DND-41 (cell line): ENCODE results near the gene NPDC1.
"Not testable (repeated sequence)": the region's sequence is repeated elsewhere in the genome, so short reads cannot be mapped to it uniquely, and the experiment has no call there.

ENCODE experiments used
- ATAC-seq: fragments of 200-7000 bp; cut with Tn5 transposase; 3 replicates; pipeline ENCODE4 v1.9.1; 2021; ENCODE audit warnings: low read depth; ENCODE audit not compliant: insufficient read depth
- DNase-seq: peaks from one replicate; pipeline ENCODE4 v3.0.0-alpha.2; 2020
- H2AFZ ChIP-seq: 2 replicates; pipeline ENCODE4 v1.6.0; 2012; ENCODE audit warnings: low read depth, low read length
- H3K27ac ChIP-seq: 2 replicates; pipeline ENCODE4 v1.5.1; 2012; ENCODE audit warnings: low read length, inconsistent platforms
- H3K27me3 ChIP-seq: fragments of 200-600 bp; sonication (generic); 2 replicates; pipeline ENCODE4 v1.6.0; 2012; ENCODE audit warnings: low read length, mild to moderate bottlenecking, inconsistent platforms; ENCODE audit not compliant: insufficient read depth, poor library complexity
- H3K36me3 ChIP-seq: 2 replicates; pipeline ENCODE4 v1.5.1; 2012; ENCODE audit warnings: low read length, inconsistent platforms; ENCODE audit not compliant: insufficient read depth
- H3K4me1 ChIP-seq: 2 replicates; pipeline ENCODE4 v1.5.1; 2012; ENCODE audit warnings: mild to moderate bottlenecking, low read length; ENCODE audit not compliant: insufficient read depth
- H3K4me2 ChIP-seq: 2 replicates; pipeline ENCODE4 v1.6.0; 2012; ENCODE audit warnings: mild to moderate bottlenecking, moderate library complexity, low read length, inconsistent platforms; ENCODE audit not compliant: insufficient read depth
- H3K4me3 ChIP-seq, 2 experiments: fragments of 200-600 bp in 1 of 2; shearing (Covaris generic) in 1 of 2; 2 replicates each; pipeline ENCODE4 v1.5.1; 2012 to 2016; ENCODE audit warnings: inconsistent platforms in 2 of 2, low read length in 2 of 2, mild to moderate bottlenecking in 2 of 2, low read depth in 1 of 2, moderate library complexity in 1 of 2
- H3K79me2 ChIP-seq: 2 replicates; pipeline ENCODE4 v1.6.0; 2012; ENCODE audit warnings: low read length, inconsistent platforms; ENCODE audit not compliant: insufficient read depth
- H3K9ac ChIP-seq: 2 replicates; pipeline ENCODE4 v1.6.0; 2012; ENCODE audit warnings: low read depth, mild to moderate bottlenecking, inconsistent platforms, low read length, moderate library complexity
- H3K9me3 ChIP-seq: 2 replicates; pipeline ENCODE4 v1.5.1; 2012; ENCODE audit warnings: low read length, moderate library complexity, mild to moderate bottlenecking, inconsistent platforms; ENCODE audit not compliant: insufficient read depth, severe bottlenecking
- H4K20me1 ChIP-seq: 2 replicates; pipeline ENCODE4 v1.6.0; 2012; ENCODE audit warnings: low read length; ENCODE audit not compliant: insufficient read depth
- CTCF ChIP-seq: IDR thresholded peaks from 2 replicates; pipeline ENCODE4 v1.5.1; 2012; ENCODE audit warnings: borderline replicate concordance, low read length, moderate library complexity, mild to moderate bottlenecking; ENCODE audit not compliant: poor library complexity, severe bottlenecking; ENCODE audit errors: extremely low read depth
- EZH2 ChIP-seq: IDR thresholded peaks from 3 replicates; pipeline ENCODE4 v1.6.1; 2012; ENCODE audit warnings: borderline replicate concordance, low read depth, mild to moderate bottlenecking, moderate library complexity, low read length, inconsistent platforms; ENCODE audit not compliant: severe bottlenecking

NPDC1 gene

DNA sequence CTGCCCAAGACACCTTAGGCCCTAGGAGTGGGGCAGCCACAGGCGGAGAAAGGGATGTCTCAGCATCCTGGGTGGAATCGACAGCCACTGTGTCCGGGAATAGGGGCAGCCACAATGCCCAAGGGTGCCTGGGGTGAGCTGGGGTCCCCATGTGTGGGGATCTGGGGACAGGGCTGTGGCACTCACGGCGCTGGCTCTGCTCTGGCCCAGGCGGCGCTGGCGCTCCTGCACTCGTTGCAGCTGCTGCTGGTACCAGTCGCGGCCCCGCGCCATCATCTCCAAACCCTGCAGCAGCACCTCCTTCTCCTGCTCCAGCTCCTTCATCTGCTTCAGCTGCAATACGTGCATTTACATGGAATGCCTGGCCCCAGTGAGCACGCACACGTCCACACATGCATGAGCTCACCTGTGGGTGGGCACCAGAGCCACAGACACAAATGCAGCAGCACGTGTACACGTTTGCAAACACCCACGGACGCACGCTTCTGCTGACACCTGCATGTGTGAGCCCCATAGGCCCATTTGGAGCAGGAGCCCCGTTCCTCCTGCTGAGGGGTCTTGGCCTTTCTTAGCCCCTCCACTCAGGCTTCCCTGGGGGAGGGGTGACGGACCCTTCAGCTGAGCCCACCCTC, 19.5 kb upstream of the NPDC1 start:
- peaks cover 29% of the 10 kb centered on the region for H3K36me3 ChIP-seq
- H3K27me3 ChIP-seq: no peaks in the 10 kb centered on the region
- ATAC-seq (no peak), DNase-seq (no peak)
- no peak overlapping the region for H3K27ac ChIP-seq
- peaks cover 52% of the 10 kb centered on the region for H4K20me1 ChIP-seq
- H3K9me3 ChIP-seq: no peaks in the 10 kb centered on the region
- peaks cover 25% of the 10 kb centered on the region for H3K4me1 ChIP-seq
- peaks cover 13% of the 10 kb centered on the region for H3K79me2 ChIP-seq
- H3K9ac ChIP-seq: no peak overlapping the region
- no peak overlapping the region for H3K4me2 ChIP-seq
- H3K4me3 ChIP-seq: no peak overlapping the region
- H2AFZ ChIP-seq: no peak overlapping the region
- TF ChIP-seq CTCF (no peak), EZH2 (no peak)

DNA sequence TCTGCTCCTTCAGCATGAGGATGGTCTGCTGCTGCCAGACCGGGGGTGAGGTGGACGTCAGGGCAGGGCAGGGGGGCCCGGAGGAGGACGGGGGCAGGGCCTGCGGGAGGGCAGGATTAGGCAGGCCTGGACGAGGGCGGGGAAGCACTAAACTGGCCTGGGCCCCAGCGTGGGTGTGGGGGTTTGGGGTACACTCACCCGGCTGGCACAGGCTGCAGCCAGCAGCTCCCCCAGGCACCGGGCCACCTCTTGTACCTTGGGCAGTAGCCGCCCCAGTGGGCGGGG, 18.8 kb upstream of the NPDC1 start:
- H3K4me3 ChIP-seq: no peak overlapping the region
- TF ChIP-seq EZH2: no peak
- H4K20me1 ChIP-seq: peaks cover 52% of the 10 kb centered on the region
- peaks cover 23% of the 10 kb centered on the region for H3K4me1 ChIP-seq
- no peaks in the 10 kb centered on the region for H3K27me3 ChIP-seq
- H3K4me2 ChIP-seq: no peak overlapping the region
- DNase-seq: no peak
- no peak overlapping the region for H3K27ac ChIP-seq
- H3K9ac ChIP-seq: no peak overlapping the region
- no peaks in the 10 kb centered on the region for H3K9me3 ChIP-seq
- peaks cover 13% of the 10 kb centered on the region for H3K79me2 ChIP-seq
- no peak overlapping the region for H2AFZ ChIP-seq
- ATAC-seq: no peak
- peaks cover 29% of the 10 kb centered on the region for H3K36me3 ChIP-seq

DNA sequence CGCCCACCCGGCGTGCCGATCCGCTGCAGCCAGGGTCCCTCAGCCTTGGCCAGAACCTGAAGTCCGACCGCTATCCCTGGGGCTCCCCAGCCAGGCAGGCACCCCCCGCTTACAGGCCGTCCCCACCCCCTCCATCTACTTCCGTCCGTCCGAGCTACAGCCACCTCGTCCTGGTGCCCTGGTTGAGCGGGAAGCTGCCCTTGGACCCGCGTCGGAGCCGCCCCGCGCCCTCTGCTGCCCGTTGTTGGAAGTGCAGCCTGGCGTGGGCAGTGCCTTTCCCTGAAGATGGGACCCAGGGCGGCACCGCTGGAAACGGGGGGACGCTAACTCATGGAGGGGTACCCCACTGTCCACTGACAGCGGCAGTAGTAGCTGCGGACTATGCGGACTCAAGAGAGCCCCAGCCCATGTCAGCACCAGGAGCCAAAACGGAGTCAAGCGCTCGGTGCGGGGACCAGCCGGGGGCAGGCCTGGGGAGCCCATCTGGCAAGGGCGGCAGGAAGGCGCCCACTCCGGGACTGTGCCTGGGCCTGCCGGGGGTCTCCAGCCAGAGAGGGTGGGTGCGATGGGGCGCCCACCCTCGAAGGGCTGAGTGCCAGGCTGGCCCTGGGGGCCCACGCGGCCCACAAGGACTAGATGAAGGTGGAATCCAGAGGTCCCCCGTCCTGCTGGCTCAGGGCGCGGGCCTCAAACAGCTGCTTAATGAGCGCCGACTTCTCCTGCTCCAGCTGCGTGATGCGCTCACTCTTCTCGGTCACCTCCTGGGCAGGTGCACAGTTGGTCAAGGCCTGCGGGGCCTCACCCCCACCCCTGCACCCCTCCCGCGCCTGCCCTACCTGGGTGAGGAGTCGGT, 18.3 kb upstream of the NPDC1 start:
- peaks cover 18% of the 10 kb centered on the region for H3K4me1 ChIP-seq
- ATAC-seq (peak; percentile 48; the same call in 2 of the 3 replicates), DNase-seq (peak; percentile 52)
- H3K4me3 ChIP-seq: no peak overlapping the region
- H3K27ac ChIP-seq: no peak overlapping the region
- H3K9ac ChIP-seq: no peak overlapping the region
- H3K36me3 ChIP-seq: peaks cover 29% of the 10 kb centered on the region
- no peak for TF ChIP-seq EZH2
- peak; percentile 87 for TF ChIP-seq CTCF
- H3K79me2 ChIP-seq: peaks cover 8% of the 10 kb centered on the region
- H3K27me3 ChIP-seq: no peaks in the 10 kb centered on the region
- no peaks in the 10 kb centered on the region for H3K9me3 ChIP-seq
- H3K4me2 ChIP-seq: no peak overlapping the region
- peaks cover 47% of the 10 kb centered on the region for H4K20me1 ChIP-seq
- no peak overlapping the region for H2AFZ ChIP-seq

- ATAC-seq (no peak), DNase-seq (no peak)
- Histone ChIP-seq H3K9ac (no peak overlapping the region), H4K20me1 (peaks cover 39% of the 10 kb centered on the region), H3K4me1 (peaks cover 10% of the 10 kb centered on the region), H3K79me2 (peaks cover under 1% of the 10 kb centered on the region; the same call in 1 of the 2 replicates), H3K4me2 (no peak overlapping the region), H2AFZ (no peak overlapping the region), H3K27me3 (no peaks in the 10 kb centered on the region), H3K36me3 (peaks cover 29% of the 10 kb centered on the region), H3K4me3 (no peak overlapping the region), H3K9me3 (no peaks in the 10 kb centered on the region), H3K27ac (no peak overlapping the region)
- TF ChIP-seq CTCF (no peak), EZH2 (no peak)
These were observed 17.5 kb upstream of the NPDC1 start for GRCh38 chr9:137063311-137064026.

DNA sequence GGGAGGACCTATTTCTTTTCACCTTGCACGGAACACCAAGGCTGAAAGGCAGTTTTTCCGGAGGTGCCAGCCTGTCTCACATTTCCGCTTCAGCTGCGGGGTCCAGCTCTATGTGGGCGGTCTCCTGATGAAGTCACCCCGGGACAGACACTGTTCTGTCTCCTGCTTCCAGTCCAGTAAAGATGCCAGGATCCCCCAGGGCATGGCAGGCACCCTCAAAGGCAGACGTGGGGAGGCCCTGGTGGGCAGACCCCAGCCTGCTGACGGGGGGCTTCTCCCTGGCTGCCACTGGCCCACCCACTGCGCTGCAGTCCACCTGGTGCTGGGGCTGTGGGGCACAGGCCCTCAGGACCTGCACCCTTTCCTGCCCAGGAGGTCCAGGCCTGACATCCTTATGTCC, 16.8 kb upstream of the NPDC1 start:
- H3K4me1 ChIP-seq, H3K27ac ChIP-seq, H2AFZ ChIP-seq, H3K27me3 ChIP-seq, H3K4me2 ChIP-seq, ATAC-seq, H3K9me3 ChIP-seq, H3K4me3 ChIP-seq, H3K9ac ChIP-seq, DNase-seq, H3K79me2 ChIP-seq: not testable (repeated sequence)
- Histone ChIP-seq H4K20me1 (peaks cover 32% of the 10 kb centered on the region), H3K36me3 (peaks cover 29% of the 10 kb centered on the region)
